ENCODE measurements around the gene HRNR.
"Not testable (repeated sequence)": the region's sequence is repeated elsewhere in the genome, so short reads cannot be mapped to it uniquely, and the experiment has no call there.

DNA sequence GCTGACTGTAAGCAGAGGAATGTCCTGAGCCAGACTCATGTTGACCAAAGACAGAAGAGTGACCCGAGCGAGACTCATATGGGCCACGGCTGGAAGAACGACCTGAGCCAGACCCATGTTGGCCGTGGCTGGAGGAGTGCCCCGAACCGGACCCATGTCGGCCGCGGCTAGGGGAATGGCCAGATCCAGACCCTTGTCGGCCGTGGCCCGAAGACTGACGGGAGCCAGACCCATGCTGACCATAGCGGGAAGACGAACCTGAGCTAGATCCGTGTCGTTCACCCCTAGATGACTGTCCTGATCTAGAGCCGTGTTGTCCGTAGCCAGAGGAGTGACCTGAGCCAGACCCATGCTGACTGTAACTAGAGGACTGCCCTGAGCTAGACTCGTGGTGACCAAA is 9.1 kb downstream of the HRNR start:
- TF ChIP-seq, protein P1, sequence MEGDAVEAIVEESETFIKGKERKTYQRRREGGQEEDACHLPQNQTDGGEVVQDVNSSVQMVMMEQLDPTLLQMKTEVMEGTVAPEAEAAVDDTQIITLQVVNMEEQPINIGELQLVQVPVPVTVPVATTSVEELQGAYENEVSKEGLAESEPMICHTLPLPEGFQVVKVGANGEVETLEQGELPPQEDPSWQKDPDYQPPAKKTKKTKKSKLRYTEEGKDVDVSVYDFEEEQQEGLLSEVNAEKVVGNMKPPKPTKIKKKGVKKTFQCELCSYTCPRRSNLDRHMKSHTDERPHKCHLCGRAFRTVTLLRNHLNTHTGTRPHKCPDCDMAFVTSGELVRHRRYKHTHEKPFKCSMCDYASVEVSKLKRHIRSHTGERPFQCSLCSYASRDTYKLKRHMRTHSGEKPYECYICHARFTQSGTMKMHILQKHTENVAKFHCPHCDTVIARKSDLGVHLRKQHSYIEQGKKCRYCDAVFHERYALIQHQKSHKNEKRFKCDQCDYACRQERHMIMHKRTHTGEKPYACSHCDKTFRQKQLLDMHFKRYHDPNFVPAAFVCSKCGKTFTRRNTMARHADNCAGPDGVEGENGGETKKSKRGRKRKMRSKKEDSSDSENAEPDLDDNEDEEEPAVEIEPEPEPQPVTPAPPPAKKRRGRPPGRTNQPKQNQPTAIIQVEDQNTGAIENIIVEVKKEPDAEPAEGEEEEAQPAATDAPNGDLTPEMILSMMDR (IDR thresholded peaks at IDR 0.05; ENCODE audit: insufficient read depth, low read length), result not testable (repeated sequence)
- not testable (repeated sequence) for TF ChIP-seq POLR2AphosphoS5 (IDR thresholded peaks at IDR 0.05; ENCODE audit: low read depth)
- TF ChIP-seq, protein P2, sequence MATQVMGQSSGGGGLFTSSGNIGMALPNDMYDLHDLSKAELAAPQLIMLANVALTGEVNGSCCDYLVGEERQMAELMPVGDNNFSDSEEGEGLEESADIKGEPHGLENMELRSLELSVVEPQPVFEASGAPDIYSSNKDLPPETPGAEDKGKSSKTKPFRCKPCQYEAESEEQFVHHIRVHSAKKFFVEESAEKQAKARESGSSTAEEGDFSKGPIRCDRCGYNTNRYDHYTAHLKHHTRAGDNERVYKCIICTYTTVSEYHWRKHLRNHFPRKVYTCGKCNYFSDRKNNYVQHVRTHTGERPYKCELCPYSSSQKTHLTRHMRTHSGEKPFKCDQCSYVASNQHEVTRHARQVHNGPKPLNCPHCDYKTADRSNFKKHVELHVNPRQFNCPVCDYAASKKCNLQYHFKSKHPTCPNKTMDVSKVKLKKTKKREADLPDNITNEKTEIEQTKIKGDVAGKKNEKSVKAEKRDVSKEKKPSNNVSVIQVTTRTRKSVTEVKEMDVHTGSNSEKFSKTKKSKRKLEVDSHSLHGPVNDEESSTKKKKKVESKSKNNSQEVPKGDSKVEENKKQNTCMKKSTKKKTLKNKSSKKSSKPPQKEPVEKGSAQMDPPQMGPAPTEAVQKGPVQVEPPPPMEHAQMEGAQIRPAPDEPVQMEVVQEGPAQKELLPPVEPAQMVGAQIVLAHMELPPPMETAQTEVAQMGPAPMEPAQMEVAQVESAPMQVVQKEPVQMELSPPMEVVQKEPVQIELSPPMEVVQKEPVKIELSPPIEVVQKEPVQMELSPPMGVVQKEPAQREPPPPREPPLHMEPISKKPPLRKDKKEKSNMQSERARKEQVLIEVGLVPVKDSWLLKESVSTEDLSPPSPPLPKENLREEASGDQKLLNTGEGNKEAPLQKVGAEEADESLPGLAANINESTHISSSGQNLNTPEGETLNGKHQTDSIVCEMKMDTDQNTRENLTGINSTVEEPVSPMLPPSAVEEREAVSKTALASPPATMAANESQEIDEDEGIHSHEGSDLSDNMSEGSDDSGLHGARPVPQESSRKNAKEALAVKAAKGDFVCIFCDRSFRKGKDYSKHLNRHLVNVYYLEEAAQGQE (IDR thresholded peaks at IDR 0.05; ENCODE audit: insufficient replicate concordance, low read depth), result not testable (repeated sequence)

Data from HL-60 (cell line).